ENCODE data around the gene DNMT3A.

The DNMT3A gene

GRCh38 chr2:25372405-25373268 lies 30.9 kb upstream of the DNMT3A start:
- no peak for DNase-seq

- no peak for DNase-seq
These were observed 29.8 kb upstream of the DNMT3A start for GRCh38 chr2:25371253-25372241.

GRCh38 chr2:25369876-25370275 lies 28.2 kb upstream of the DNMT3A start:
- no peak for DNase-seq

GRCh38 chr2:25369439-25369838 lies 27.7 kb upstream of the DNMT3A start:
- DNase-seq = no peak

- no peak for DNase-seq
These were observed 26.9 kb upstream of the DNMT3A start for GRCh38 chr2:25368660-25369059.

GRCh38 chr2:25367296-25367695 lies 25.6 kb upstream of the DNMT3A start:
- DNase-seq = no peak

- no peak for DNase-seq
These were observed 24.9 kb upstream of the DNMT3A start for GRCh38 chr2:25366629-25367028.

GRCh38 chr2:25365241-25365640 lies 23.5 kb upstream of the DNMT3A start:
- DNase-seq = no peak

- no peak for DNase-seq
These were observed 22.0 kb upstream of the DNMT3A start for GRCh38 chr2:25363733-25364132.

- DNase-seq = peak in 1 of 2 donors; percentile 47
These were observed 20.9 kb upstream of the DNMT3A start for GRCh38 chr2:25362434-25363145.

- DNase-seq = peak; percentile 98 to 99
These were observed 20.3 kb upstream of the DNMT3A start for GRCh38 chr2:25362049-25362433.

- no peak for DNase-seq
These were observed 19.7 kb upstream of the DNMT3A start for GRCh38 chr2:25361261-25362048.

- DNase-seq = no peak
These were observed 17.1 kb upstream of the DNMT3A start for GRCh38 chr2:25358836-25359235.

- no peak for DNase-seq
These were observed 16.6 kb upstream of the DNMT3A start for GRCh38 chr2:25358249-25358815.

- DNase-seq = no peak
These were observed 14.4 kb upstream of the DNMT3A start for GRCh38 chr2:25356088-25356487.

GRCh38 chr2:25355270-25355669 lies 13.5 kb upstream of the DNMT3A start:
- no peak for DNase-seq

- no peak for DNase-seq
These were observed 12.4 kb upstream of the DNMT3A start for GRCh38 chr2:25354116-25354515.

GRCh38 chr2:25349397-25349796 lies 7.7 kb upstream of the DNMT3A start:
- no peak for DNase-seq

- DNase-seq = no peak
These were observed 6.1 kb upstream of the DNMT3A start for GRCh38 chr2:25347846-25348245.

GRCh38 chr2:25347205-25347815 lies 5.6 kb upstream of the DNMT3A start:
- DNase-seq = no peak

- no peak for DNase-seq
These were observed 1.6 kb upstream of the DNMT3A start for GRCh38 chr2:25343187-25343825.

Measured in stimulated activated CD4-positive, alpha-beta T cell treated with anti-CD3 and anti-CD28 coated beads, Interleukin-2, amount 100 ng/mL, for 48 hours (primary cell).